Nucleus accumbens (tissue), 56 donors: ENCODE results near the gene ESR2.
A peak's percentile ranks its signal among the peaks of the same experiment; 100 is the strongest.
"Not testable (repeated sequence)": the region's sequence is repeated elsewhere in the genome, so short reads cannot be mapped to it uniquely, and the experiment has no call there.

ENCODE experiments used
- DNase-seq, 56 donors: peaks; one replicate each; lab custom pipeline; 2025; lab: John Stamatoyannopoulos, UW

The ESR2 gene

DNA sequence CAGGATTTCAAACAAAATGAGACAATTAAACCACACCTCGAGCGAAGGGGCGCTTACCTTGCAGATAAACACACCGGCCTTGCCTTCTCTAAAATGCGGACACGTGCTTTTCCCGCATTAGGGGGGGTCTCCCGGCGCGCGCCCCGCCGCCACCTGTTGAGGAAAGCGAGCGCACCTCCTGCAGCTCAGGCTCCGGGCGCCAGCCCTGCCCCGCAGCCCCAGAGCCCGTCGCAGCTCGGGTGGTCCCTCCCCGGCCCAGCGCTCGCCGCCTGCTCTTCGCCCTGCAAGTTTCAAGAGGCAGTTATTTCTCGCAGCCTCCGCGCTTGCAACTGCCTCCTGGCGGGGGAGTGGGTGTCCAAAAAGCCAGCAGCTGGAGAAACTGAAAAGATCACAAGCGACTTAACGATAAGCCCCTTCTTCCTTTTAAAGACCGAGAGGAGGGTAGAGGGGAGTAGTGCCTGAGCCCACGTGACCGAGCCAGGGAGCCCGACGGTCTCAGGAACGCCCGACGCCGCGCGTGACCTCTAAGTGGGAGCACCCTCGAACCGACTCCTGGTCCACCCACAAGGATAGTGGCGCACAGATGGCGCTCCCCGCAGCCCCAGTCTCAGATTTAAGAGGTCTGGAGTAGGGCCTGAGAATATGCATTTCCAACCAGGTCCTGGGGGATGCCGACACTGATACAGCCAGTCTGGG lies at the start of gene ESR2:
Gene ESR2, minus strand, starts transcription at position 396 of the 696 bp plus-strand sequence. CDS start 11,386 bp downstream, outside the sequence.
- DNase-seq = peak in 3 of 56 donors; percentile 2 to 15 (median 10)

DNA sequence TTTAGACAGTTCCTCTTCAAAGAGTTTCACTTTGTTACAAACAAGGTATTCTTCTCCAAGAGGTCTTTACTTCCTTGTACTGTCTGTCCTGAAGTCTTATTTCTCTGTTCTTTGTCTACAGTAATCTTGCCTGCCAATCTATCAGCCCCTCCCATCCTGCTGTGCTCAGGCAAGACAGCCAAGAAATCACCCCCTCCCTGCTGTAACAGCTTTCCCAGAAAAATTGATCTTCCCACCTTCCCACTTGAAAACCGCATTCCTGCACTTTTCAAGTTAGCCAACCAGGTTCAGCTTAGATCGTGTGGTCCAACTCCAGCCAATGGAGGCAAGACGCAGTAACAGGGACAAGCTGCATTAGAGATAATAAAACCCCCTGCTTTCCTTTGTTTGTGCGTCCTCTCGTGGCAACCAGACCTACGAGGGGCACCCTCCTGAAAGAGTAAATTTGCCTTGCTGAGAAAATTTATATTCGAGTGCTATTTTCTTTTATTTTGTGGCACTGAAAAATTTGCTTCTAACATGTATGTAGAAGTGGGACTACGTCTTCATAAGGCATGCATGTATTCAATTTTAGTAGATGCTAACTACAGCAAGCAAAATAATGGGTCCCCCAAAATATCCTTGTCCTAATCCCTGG lies 46.5 kb upstream of the ESR2 start:
- DNase-seq = no peak

GRCh38 chr14:64338616-64339316 lies 44.6 kb upstream of the ESR2 start:
- peak; percentile 61 to 98 (median 92) for DNase-seq

- peak in 46 of 56 donors; percentile 9 to 87 (median 49) for DNase-seq
Observed at GRCh38 chr14:64337888-64338615, 43.9 kb upstream of the ESR2 start.

- DNase-seq = no peak
Observed at GRCh38 chr14:64329149-64329548, 35.0 kb upstream of the ESR2 start.

DNA sequence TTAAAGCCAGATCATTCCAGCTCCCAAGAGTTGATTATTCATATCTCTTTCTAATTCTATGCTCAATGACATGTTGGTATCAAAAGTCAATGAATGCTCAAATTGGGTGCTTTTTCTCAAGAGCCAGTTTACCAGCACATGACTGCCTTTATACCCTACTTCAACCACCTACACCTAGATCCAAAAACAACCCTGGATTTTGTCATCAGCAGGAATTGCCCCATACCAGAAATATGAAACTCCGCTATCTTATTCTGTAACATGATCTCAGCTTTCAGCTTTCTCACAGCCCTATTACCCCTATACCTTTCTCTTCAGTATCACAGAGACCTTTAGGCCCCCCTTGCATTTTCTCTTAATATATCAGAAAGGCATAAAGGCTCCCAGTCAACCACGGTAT lies 32.3 kb upstream of the ESR2 start:
- DNase-seq = no peak

DNA sequence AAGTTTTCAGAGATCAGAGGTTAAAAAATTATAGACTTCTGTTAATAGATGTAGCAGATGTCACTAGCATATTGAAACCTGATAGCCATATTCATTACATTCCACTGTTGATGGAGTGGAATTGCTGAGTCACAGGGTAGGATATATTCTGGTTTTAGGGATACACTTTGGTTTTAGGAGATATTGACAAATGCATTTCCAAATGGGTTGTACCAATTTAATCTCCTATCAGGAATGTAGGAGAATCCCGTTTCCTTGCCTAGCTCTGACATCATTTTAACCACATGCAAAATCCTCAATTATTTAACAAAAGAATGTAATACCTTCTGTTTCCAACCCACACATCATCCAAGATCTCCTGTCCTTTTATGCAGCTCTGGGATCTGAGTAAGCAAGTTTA lies 30.7 kb upstream of the ESR2 start:
- no peak for DNase-seq

GRCh38 chr14:64324461-64324860 lies 30.3 kb upstream of the ESR2 start:
- no peak for DNase-seq

GRCh38 chr14:64320362-64320761 lies 26.2 kb upstream of the ESR2 start:
- DNase-seq = not testable (repeated sequence)

GRCh38 chr14:64318695-64319094 lies 24.5 kb upstream of the ESR2 start:
- not testable (repeated sequence) for DNase-seq

DNA sequence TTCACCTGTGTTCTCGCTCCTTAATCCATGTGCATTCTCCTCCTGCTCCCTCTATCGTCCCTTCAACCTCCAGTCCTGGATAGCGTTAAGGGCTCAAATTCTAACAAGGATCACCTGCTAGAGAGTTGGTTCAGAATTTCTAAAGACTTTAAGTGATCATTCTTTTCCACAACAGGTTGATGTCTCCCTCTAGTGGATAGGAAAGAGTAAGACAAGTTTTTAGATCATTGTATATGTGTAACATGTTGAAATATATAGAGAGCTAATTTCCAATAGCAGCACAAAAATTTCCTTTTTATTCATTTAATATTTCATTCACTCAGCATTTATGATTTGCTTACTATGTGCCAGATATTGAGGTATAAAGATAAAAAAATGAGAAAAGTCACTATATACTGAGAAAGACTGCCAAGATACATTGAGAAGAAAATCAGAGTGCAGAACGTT lies 9.3 kb upstream of the ESR2 start:
- DNase-seq = no peak

- no peak for DNase-seq
Observed at GRCh38 chr14:64298773-64299172, 4.6 kb upstream of the ESR2 start.

- DNase-seq = peak in 13 of 56 donors; percentile 4 to 42 (median 28)
Observed at GRCh38 chr14:64296561-64296960, 2.4 kb upstream of the ESR2 start.

DNA sequence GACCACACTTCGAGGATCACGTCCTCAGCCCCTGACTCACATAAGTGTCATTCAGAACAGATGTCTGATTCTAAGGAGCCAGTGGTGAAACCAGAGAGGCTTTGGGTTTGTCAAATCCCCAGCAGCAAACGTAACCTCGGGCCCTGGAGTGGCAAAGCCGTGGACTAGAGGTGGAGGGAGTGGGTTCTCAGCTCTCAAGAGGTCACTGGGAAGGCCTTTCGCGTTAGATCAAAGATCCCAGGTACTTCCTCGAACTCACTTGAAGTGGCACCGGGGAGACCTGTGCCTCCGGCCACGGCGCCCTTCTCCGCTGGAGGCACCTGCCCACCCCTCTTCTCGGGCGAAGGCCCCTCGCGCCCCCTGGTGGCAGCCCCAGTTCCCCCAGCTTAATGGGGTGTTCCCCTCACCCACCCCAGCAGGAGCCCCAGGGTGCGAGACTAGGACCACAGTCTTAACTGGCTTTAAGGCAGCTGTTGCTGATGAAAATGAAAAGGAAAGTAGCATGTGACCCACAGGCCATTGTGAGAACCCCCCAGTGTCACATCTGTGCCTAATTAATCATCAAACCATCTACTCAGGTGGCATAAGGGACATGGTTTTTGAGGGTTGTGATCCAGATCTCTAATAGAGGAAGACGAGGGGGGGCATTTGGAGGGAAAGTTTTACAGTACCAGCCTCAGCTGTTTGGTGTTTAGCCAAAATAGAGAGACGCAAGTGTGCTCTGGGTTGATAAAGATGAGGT lies 672 bp upstream of the ESR2 start:
- DNase-seq = peak in 35 of 56 donors; percentile 1 to 79 (median 22)

GRCh38 chr14:64292197-64292596 lies 2.0 kb downstream of the ESR2 start:
- no peak for DNase-seq

DNA sequence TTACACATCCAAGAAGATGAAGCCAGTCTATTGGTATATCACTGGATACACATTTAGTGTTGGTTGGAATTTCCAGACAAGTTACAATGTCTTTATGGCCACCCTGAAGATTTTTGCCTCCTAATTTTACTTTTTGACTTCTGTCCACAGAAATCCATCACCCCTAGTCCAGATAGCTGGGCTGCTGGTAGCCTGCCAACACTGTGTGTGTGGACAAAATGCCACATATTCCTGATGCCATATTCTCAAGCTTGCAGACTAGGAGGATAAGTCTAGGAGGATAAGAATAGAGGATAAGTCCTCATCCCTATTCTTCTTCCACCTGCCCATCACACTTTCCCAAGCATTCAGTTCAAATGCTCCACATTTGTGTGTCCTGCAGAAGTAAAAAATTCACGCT lies 4.6 kb downstream of the ESR2 start:
- no peak for DNase-seq

DNA sequence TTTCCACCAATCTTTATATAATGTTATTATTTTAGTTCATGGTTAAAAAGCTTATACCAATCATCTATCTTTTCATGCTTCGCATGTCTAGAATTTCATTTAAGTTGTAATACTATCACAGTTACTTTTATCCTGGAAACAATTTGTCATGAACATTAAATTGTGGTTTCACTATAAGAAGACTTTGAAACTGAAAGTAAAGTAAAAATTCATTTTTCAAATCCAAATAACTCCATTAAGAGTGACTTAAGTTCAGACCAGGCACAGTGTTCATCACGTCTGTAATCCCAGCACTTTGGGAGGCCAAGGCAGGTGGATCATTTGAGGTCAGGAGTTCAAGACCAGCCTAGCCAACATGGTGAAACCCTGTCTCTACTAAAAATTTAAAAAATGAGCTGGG lies 12.4 kb downstream of the ESR2 start:
- no peak for DNase-seq

GRCh38 chr14:64279704-64280668 lies 14.2 kb downstream of the ESR2 start:
- no peak for DNase-seq

- DNase-seq = no peak
Observed at GRCh38 chr14:64278458-64278857, 15.7 kb downstream of the ESR2 start.
